Activated naive CD4-positive, alpha-beta T cell treated with anti-CD3 and anti-CD28 coated beads, Interleukin-2, amount 10 ng/mL, durations not matched to agents 7 days and 5 days (primary cell): ENCODE results near the gene FCRLA.

Source experiments
- CTCF ChIA-PET: fragments of 350-600 bp; sonication (Branson Sonifier 250); formaldehyde crosslinking; loops from one replicate; lab custom pipeline; 2021; ENCODE audit warnings: antibody characterized with exemption; lab: Charles Lee
- DNase-seq: peaks from one replicate; pipeline ENCODE4 v3.0.0-alpha.2; 2020
- H3K27ac Mint-ChIP-seq: one replicate; pipeline ENCODE4 v1.8.0; 2021; ENCODE audit warnings: mild to moderate bottlenecking, moderate library complexity, mixed read lengths
- H3K27me3 Mint-ChIP-seq: one replicate; pipeline ENCODE4 v1.8.0; 2021; ENCODE audit warnings: mild to moderate bottlenecking, mixed read lengths
- H3K36me3 Mint-ChIP-seq: one replicate; pipeline ENCODE4 v1.8.0; 2021; ENCODE audit warnings: mixed read lengths
- H3K4me1 Mint-ChIP-seq: one replicate; pipeline ENCODE4 v1.8.0; 2021; ENCODE audit warnings: mixed read lengths
- H3K4me3 Mint-ChIP-seq: one replicate; pipeline ENCODE4 v1.8.0; 2021; ENCODE audit warnings: mild to moderate bottlenecking, moderate library complexity, mixed read lengths
- H3K9me3 Mint-ChIP-seq: one replicate; pipeline ENCODE4 v1.8.0; 2021; ENCODE audit warnings: mixed read lengths

The FCRLA gene

GRCh38 chr1:161731981-161732718, 25.1 kb downstream of the FCRLA start:
- CTCF ChIA-PET, result interaction anchor here (1.0 to 1.5 kb wide), 2 partner anchors 9 to 85 kb away, joined by 3 to 5 read pairs; no protein-coding TSS in a partner anchor
- Mint-ChIP-seq H3K36me3 (no peaks in the 10 kb centered on the region), H3K27ac (no peak overlapping the region), H3K4me3 (no peak overlapping the region), H3K27me3 (peaks cover 49% of the 10 kb centered on the region), H3K4me1 (peaks cover 38% of the 10 kb centered on the region), H3K9me3 (no peaks in the 10 kb centered on the region)
- DNase-seq, result no peak

GRCh38 chr1:161733526-161733925, 26.5 kb downstream of the FCRLA start:
- H3K27me3 Mint-ChIP-seq, result peaks cover 46% of the 10 kb centered on the region
- H3K4me3 Mint-ChIP-seq, result no peak overlapping the region
- H3K36me3 Mint-ChIP-seq, result no peaks in the 10 kb centered on the region
- H3K4me1 Mint-ChIP-seq, result peaks cover 33% of the 10 kb centered on the region
- CTCF ChIA-PET, result interaction anchor here (0.7 to 1.5 kb wide), 3 partner anchors 8 to 249 kb away, joined by 3 to 5 read pairs (median 3); no protein-coding TSS in a partner anchor
- H3K9me3 Mint-ChIP-seq, result no peaks in the 10 kb centered on the region
- H3K27ac Mint-ChIP-seq, result no peak overlapping the region
- no peak for DNase-seq

- no peak overlapping the region for H3K27ac Mint-ChIP-seq
- no peak for DNase-seq
- H3K27me3 Mint-ChIP-seq, result peaks cover 39% of the 10 kb centered on the region
- CTCF ChIA-PET, result interaction anchor here (1.6 kb wide), 1 partner anchor 301 kb away, joined by 3 read pairs; no protein-coding TSS in a partner anchor
- H3K4me3 Mint-ChIP-seq, result no peak overlapping the region
- no peaks in the 10 kb centered on the region for H3K36me3 Mint-ChIP-seq
- no peaks in the 10 kb centered on the region for H3K9me3 Mint-ChIP-seq
- peaks cover 34% of the 10 kb centered on the region for H3K4me1 Mint-ChIP-seq
Observed at GRCh38 chr1:161735837-161736236, 28.8 kb downstream of the FCRLA start.

GRCh38 chr1:161736335-161736969, 29.4 kb downstream of the FCRLA start:
- no peaks in the 10 kb centered on the region for H3K36me3 Mint-ChIP-seq
- peaks cover 33% of the 10 kb centered on the region for H3K27me3 Mint-ChIP-seq
- no peak overlapping the region for H3K4me3 Mint-ChIP-seq
- no peak for DNase-seq
- H3K27ac Mint-ChIP-seq, result no peak overlapping the region
- H3K9me3 Mint-ChIP-seq, result no peaks in the 10 kb centered on the region
- H3K4me1 Mint-ChIP-seq, result peaks cover 33% of the 10 kb centered on the region
- CTCF ChIA-PET, result interaction anchor here (0.7 to 6.9 kb wide), 7 partner anchors 10 to 301 kb away, joined by 3 to 71 read pairs (median 9); no protein-coding TSS in a partner anchor

- H3K27me3 Mint-ChIP-seq, result peaks cover 32% of the 10 kb centered on the region
- DNase-seq, result no peak
- H3K4me3 Mint-ChIP-seq, result no peak overlapping the region
- CTCF ChIA-PET, result interaction anchor here (0.9 to 6.9 kb wide), 8 partner anchors 7 to 253 kb away, joined by 3 to 71 read pairs (median 8); partner anchors contain the start of gene FCRLA
- no peaks in the 10 kb centered on the region for H3K36me3 Mint-ChIP-seq
- no peak overlapping the region for H3K27ac Mint-ChIP-seq
- H3K4me1 Mint-ChIP-seq, result peaks cover 33% of the 10 kb centered on the region
- H3K9me3 Mint-ChIP-seq, result no peaks in the 10 kb centered on the region
Observed at GRCh38 chr1:161737625-161738024, 30.6 kb downstream of the FCRLA start.

DNA sequence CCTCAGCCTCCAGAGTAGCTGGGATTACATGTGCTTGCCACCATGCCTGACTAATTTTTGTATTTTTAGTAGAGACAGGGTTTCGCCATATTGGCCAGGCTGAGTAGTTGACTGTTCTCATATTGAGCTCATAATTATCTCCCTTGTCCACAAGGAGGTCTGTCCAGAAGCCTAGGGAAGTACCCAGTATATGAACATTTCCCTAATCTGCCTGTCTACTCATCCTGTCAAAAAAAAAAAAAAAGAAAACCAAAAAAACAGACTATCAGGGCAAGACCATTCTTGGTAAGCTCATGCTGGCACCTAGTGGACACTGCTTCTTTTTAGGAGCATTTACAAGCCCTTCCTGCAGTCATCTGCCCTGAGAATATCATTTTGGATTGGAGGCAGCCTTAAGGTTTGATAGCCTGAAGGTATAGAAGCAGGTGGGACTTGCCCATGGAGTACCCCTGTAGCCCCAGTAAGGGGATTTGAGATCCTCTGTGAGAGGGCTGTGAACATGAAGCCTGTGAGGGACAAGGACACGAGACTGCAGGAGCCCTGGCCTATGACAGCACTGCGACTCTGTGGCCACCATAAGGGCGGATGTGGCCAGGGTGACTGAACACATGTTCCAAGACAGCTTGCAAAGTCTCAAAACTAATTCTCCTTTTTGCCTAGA, 31.7 kb downstream of the FCRLA start:
- DNase-seq, result peak; percentile 71
- CTCF ChIA-PET, result interaction anchor here (0.7 to 6.9 kb wide), 10 partner anchors 8 to 255 kb away, joined by 3 to 71 read pairs (median 5); partner anchors contain the start of genes DUSP12 and FCRLA
- H3K4me3 Mint-ChIP-seq, result peak overlapping the region; percentile 5

GRCh38 chr1:161739865-161740566, 33.0 kb downstream of the FCRLA start:
- no peak overlapping the region for H3K27ac Mint-ChIP-seq
- CTCF ChIA-PET, result interaction anchor here (0.8 to 6.9 kb wide), 11 partner anchors 8 to 514 kb away, joined by 3 to 71 read pairs (median 5); partner anchors contain the start of genes DUSP12 and TOMM40L
- peaks cover 34% of the 10 kb centered on the region for H3K27me3 Mint-ChIP-seq
- no peak overlapping the region for H3K4me3 Mint-ChIP-seq
- H3K36me3 Mint-ChIP-seq, result no peaks in the 10 kb centered on the region
- DNase-seq, result no peak
- peaks cover 47% of the 10 kb centered on the region for H3K4me1 Mint-ChIP-seq
- H3K9me3 Mint-ChIP-seq, result no peaks in the 10 kb centered on the region

More for the DNA sequence above, 31.7 kb downstream of the FCRLA start:
- Mint-ChIP-seq H3K27me3 (peaks cover 33% of the 10 kb centered on the region), H3K4me1 (peaks cover 38% of the 10 kb centered on the region), H3K27ac (peak overlapping the region; percentile 46), H3K36me3 (no peaks in the 10 kb centered on the region), H3K9me3 (no peaks in the 10 kb centered on the region)

- Mint-ChIP-seq H3K4me1 (peaks cover 48% of the 10 kb centered on the region), H3K9me3 (no peaks in the 10 kb centered on the region), H3K27ac (no peak overlapping the region), H3K36me3 (no peaks in the 10 kb centered on the region), H3K27me3 (peaks cover 31% of the 10 kb centered on the region), H3K4me3 (no peak overlapping the region)
- CTCF ChIA-PET, result interaction anchor here (0.9 to 6.9 kb wide), 13 partner anchors 8 to 511 kb away, joined by 3 to 71 read pairs (median 4); partner anchors contain the start of gene DUSP12
- no peak for DNase-seq
Observed at GRCh38 chr1:161740921-161741320, 33.9 kb downstream of the FCRLA start.

DNA sequence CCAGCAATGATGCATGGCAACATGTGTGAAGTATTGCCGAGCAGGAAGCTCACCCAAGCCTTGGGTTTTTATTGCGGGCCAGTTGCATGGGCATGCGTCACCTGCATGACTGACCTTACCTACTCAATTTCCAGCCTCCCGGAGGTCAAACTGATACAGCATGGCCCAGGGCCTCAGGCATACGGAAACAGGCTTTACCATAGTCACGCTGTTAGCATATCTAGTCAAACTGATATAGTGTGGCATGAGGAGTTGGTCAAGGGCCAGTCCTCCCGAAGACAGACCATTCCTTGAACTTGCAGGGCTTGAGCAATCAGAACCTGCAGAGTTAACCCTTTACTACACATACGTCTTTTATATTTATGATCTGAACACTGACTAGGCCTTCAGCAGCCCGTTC, 36.2 kb downstream of the FCRLA start:
- CTCF ChIA-PET, result interaction anchor here (3.3 to 6.9 kb wide), 2 partner anchors 95 to 253 kb away, joined by 10 to 71 read pairs; no protein-coding TSS in a partner anchor
- no peak overlapping the region for H3K4me3 Mint-ChIP-seq
- H3K9me3 Mint-ChIP-seq, result no peaks in the 10 kb centered on the region
- no peaks in the 10 kb centered on the region for H3K36me3 Mint-ChIP-seq
- DNase-seq, result no peak
- peaks cover 30% of the 10 kb centered on the region for H3K27me3 Mint-ChIP-seq
- H3K27ac Mint-ChIP-seq, result no peak overlapping the region
- H3K4me1 Mint-ChIP-seq, result peaks cover 47% of the 10 kb centered on the region

- Mint-ChIP-seq H3K27ac (no peak overlapping the region), H3K4me1 (peaks cover 48% of the 10 kb centered on the region), H3K27me3 (peaks cover 16% of the 10 kb centered on the region), H3K36me3 (peaks cover 12% of the 10 kb centered on the region), H3K9me3 (no peaks in the 10 kb centered on the region), H3K4me3 (no peak overlapping the region)
- CTCF ChIA-PET, result interaction anchor here (0.9 kb wide), 1 partner anchor 8 kb away, joined by 5 read pairs; no protein-coding TSS in a partner anchor
- no peak for DNase-seq
Observed at GRCh38 chr1:161747801-161748200, 40.8 kb downstream of the FCRLA start.

GRCh38 chr1:161749509-161750407, 42.7 kb downstream of the FCRLA start, which contains the start of gene DUSP12:
TSS of gene DUSP12 (plus strand) at chr1:161749786. CDS start at chr1:161749802, 16 bp downstream.
- H3K27ac Mint-ChIP-seq, result peak within 1 kb of the TSS; percentile 98
- CTCF ChIA-PET, result interaction anchor here (0.7 to 2.7 kb wide), 8 partner anchors 8 to 288 kb away, joined by 3 to 13 read pairs (median 4); partner anchors contain the start of gene OLFML2B
- peaks cover 3% of the 10 kb centered on the region for H3K9me3 Mint-ChIP-seq
- H3K4me1 Mint-ChIP-seq, result peaks cover 41% of the 10 kb centered on the region
- H3K36me3 Mint-ChIP-seq, result peaks cover 27% of the 10 kb centered on the region
- peaks cover 11% of the 10 kb centered on the region for H3K27me3 Mint-ChIP-seq
- H3K4me3 Mint-ChIP-seq, result peak within 1 kb of the TSS; percentile 98
- DNase-seq, result peak; percentile 91

DNA sequence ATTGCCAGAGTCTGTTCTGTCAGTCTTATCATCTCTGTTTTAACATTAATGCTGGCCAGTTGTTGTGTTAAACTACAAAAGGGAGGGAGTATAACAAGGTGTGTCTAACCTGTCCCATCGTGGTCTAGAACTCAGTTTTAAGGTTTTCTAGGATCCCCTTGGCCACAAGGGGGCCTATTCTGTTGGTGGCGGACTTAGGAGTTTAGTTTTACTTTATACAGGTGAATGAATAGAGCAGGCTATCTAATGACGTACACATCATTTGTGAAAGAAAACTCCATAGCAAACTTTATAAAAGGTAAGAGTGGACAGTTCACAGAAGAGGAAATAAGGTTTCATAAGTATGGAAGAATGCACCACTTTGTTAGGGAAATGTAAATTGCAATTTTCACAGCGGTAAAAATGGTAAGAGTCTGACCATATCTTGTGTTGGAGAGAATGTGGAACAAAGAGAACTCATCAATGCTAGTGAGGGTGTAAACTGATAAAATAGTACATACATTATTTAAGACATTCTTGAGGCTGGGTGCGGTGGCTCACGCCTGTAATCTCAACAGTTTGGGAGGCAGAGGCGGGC, 56.6 kb downstream of the FCRLA start:
- peaks cover 41% of the 10 kb centered on the region for H3K4me1 Mint-ChIP-seq
- CTCF ChIA-PET, result interaction anchor here (0.6 to 3.0 kb wide), 8 partner anchors 7 to 274 kb away, joined by 3 to 18 read pairs (median 8); partner anchors contain the start of gene DUSP12
- H3K4me3 Mint-ChIP-seq, result peak overlapping the region; percentile 27
- H3K27me3 Mint-ChIP-seq, result no peaks in the 10 kb centered on the region
- peak overlapping the region; percentile 49 for H3K27ac Mint-ChIP-seq
- H3K9me3 Mint-ChIP-seq, result no peaks in the 10 kb centered on the region
- H3K36me3 Mint-ChIP-seq, result peaks cover 7% of the 10 kb centered on the region
- peak; percentile 64 for DNase-seq
